NB4 (cell line): ENCODE measurements around the gene APOO.

ENCODE experiments used
- POLR2A ChIP-seq: IDR thresholded peaks from 2 replicates; pipeline ENCODE4 v1.6.1; 2011; ENCODE audit warnings: mild to moderate bottlenecking; ENCODE audit not compliant: insufficient read length; ENCODE audit errors: extremely low read depth
- TF ChIP-seq, protein P1 (sequence below): IDR thresholded peaks from one replicate; pipeline ENCODE4 v1.5.1; 2012; ENCODE audit warnings: low read depth, low read length

DNA sequence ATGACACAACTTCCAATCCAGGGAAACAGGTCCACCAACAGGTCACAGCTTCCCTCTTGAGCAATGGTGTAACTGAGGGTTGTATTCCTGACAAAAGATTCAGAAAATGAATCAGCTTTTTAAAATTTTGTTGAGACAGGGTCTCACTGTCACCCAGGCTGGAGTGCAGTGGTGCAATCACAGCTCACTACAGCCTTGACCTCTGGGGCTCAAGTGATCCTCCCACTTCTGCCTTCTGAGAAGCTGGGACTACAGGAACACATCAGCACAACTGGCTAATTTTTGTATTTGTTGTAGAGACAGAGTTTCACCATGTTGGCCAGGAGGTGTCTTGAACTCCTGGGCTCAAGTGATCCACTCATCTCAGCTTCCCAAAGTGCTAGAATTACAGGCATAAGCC is 81.1 kb downstream of the APOO start:
- no peak for TF ChIP-seq POLR2A
- TF ChIP-seq, protein P1, sequence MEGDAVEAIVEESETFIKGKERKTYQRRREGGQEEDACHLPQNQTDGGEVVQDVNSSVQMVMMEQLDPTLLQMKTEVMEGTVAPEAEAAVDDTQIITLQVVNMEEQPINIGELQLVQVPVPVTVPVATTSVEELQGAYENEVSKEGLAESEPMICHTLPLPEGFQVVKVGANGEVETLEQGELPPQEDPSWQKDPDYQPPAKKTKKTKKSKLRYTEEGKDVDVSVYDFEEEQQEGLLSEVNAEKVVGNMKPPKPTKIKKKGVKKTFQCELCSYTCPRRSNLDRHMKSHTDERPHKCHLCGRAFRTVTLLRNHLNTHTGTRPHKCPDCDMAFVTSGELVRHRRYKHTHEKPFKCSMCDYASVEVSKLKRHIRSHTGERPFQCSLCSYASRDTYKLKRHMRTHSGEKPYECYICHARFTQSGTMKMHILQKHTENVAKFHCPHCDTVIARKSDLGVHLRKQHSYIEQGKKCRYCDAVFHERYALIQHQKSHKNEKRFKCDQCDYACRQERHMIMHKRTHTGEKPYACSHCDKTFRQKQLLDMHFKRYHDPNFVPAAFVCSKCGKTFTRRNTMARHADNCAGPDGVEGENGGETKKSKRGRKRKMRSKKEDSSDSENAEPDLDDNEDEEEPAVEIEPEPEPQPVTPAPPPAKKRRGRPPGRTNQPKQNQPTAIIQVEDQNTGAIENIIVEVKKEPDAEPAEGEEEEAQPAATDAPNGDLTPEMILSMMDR = no peak
